ENCODE data around the gene DNHD1.
"Not testable (repeated sequence)": the region's sequence is repeated elsewhere in the genome, so short reads cannot be mapped to it uniquely, and the experiment has no call there.

The DNHD1 gene

DNA sequence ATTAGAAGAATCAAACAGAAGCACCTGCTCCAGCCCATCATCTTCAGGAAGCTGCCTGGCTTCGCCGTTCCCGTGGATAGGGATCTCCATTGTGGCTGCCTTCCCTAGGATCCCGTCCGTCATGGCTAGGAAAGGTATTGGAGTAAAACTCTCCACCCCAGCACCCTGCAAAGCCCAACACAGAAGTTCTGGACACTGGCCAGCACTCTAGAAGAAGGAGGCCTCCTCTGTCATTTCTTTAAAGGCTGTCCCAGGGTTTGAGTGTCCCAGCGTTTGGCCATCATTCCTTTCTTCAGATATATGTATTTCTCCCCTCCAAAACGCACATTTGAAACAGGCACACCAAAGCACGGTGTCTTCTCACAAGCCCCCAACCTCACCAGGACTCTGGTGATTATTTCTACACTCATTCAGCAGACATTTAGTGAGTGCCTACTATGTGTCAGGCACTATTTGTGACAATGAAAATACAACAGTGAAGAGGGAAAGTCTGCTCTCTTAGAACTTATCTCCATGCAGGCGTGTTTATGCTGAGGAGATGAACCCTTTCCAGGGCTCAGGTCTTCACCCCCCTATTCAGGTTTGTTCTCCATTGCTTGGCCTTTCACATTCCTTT, 16.7 kb upstream of the DNHD1 start:
- no peak for DNase-seq

DNA sequence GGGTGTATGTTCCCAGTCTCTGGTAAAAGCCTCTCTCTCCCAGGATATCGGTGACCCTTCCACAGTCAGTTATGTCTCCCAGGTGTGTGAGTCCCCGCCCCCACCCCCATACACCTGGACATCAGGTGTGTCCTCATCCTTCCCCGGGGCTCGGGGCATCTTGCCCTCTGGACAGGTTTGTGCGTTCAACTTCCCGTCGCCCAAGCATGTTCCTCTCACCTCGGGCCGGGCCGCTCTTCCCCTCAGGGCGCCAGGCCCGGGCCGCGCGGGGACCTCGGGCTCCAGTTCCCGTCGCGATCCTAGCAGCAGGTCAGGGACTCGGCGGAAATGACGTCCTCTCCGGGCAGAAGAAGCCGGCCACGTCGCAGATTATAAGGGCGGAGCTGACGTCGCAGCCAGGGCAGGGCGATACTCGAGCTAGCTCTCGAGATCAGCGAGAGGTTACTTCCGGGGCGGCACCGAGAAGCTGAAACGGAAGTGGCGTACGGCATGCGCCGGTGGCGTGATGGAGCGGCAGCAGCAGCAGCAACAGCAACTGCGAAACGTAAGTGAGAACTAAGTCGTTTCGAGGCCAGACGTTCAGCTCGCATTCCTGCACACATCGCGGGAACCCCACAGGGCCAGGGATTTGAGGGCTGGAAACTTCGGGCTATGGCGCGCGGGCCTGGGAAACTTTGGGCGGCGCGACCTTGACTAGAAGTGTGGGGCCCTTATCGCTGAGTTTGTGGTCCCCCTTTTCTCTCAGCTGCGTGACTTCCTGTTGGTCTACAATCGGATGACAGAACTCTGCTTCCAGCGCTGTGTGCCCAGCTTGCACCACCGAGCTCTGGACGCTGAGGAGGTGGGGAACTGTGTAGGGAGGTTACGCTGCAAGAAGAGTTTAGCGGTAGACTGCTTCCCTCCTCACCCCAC, 15.8 kb upstream of the DNHD1 start, which contains the start of the genes ARFIP2 and TIMM10B:
Gene ARFIP2 (minus strand): TSS at position 320 of the 912 bp plus-strand sequence. CDS start 910 bp downstream, outside the sequence.
Gene TIMM10B (plus strand): TSS at position 490 of the 912 bp plus-strand sequence. CDS start 16 bp downstream, at position 506.
- DNase-seq, result peak; percentile 94 to 98

DNA sequence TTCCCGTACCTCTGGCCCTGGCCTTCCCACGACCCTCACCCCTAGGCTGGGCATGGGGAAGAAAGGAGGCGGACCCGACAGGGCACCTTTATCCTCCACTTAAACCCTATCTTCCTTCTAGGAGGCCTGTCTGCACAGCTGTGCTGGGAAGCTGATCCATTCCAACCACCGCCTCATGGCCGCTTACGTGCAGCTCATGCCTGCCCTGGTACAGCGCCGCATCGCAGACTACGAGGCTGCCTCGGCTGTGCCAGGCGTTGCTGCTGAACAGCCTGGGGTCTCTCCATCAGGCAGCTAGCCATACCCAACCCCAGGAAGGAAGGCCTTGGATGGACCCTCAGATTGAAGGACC, 15.2 kb upstream of the DNHD1 start:
- no peak for DNase-seq

DNA sequence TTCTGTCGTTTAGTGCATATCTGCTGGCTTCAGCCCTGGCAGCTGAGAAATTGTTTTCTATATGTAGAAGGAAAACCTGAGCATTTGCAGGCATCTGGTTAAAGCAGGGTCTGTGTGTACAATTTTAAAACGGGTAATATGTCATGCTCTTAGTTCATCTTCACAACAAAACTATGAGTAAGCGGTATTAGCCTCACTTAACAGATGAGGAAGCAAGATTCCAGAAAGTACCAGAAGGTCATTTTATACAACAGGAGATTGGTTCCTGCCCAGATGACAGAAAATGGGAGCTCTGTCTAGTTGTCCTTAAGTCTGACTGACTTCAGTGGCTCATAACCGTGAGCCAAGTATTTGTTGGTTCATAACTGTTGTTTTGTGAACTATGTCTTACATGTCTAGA, 14.6 kb upstream of the DNHD1 start:
- DNase-seq, result no peak

DNA sequence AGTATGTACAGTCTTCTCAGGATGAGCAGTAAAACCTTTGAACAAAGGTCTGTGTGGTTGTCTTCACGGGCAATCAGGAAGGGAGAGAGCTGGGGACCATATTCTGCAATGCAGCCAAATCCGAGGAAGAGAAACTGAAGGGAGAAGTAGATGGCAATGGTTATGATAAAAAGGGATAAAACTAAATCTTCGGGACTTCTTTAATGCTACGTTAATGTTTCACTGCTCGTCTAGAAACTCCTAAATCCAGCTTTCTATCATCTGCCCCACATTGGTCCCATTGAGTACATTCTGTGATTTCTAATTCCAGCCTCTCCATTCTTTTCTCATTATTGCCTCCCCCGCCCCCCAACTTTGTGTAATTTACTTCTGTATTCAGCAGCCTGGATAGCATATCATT, 14.1 kb upstream of the DNHD1 start:
- DNase-seq, result no peak

DNA sequence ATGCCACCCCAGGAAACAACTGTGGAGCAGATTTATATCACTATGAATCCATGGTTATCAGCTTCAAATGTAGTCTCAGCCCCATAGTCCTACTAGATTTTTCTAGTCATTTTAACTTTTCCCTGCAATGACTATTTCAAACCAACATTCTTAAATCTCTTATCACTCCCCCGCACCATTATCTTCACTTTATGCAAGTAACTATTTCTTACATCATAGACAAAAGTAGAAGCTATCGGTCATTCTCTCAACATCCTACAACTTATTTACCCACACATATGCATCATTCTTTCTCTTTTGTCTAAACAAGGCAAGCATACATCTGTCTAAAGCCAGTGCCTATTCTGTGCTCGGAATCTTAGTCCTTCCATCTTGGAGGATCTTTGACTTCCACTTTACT, 11.4 kb upstream of the DNHD1 start:
- no peak for DNase-seq

DNA sequence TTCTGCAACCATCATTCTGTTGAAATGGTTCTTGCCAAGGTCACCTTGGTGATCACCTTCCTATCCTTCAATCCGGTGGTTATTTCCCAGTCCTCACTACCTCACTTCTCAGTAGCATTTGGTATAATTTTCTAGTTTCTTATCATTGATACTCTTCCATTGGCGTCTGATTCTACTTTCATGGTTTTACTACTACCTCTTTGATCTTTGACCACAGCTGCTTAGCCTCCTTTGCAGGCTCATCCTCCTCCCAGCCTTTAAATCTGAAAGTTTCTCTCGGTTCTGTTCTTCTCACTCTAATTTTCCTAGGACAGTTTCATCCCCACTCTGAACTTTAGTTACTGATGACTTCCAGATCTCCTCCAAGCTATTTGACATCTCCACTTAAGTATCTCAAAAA, 10.8 kb upstream of the DNHD1 start:
- DNase-seq, result no peak

DNA sequence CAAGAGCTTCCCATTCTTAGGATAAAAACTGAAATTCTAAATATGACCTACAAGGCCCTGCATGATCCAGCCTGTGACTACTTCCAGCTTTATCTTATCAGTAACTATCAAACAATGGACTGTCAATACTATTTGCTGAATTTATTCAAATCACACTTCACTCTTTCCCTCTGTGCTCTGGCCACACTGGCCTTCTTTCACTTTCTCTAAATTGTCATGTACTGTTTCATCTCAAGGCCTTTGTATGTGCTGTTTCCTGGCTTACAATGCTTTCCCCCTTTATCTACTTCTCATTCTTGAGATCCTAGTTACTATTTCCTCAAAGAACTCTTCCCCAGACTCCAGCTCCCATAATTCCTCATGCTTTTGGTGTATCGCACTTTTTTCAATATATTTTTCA, 10.1 kb upstream of the DNHD1 start:
- DNase-seq, result no peak

DNA sequence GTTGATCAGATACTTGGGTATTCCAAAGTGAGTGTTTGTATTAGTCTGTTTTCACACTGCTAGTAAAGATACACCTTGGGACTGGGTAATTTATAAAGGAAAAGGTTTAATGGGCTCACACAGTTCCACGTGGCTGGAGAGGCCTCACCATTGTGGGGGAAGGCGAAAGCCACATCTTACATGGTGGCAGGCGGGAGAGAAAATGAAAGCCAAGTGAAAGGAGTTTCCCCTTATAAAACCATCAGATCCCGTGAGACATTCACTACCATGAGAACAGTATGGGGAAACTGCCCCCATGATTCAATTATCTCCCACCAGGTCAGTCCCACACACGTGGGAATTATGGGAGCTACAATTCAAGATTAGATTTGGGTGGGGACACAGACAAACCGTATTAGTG, 8.7 kb upstream of the DNHD1 start:
- DNase-seq, result no peak

DNA sequence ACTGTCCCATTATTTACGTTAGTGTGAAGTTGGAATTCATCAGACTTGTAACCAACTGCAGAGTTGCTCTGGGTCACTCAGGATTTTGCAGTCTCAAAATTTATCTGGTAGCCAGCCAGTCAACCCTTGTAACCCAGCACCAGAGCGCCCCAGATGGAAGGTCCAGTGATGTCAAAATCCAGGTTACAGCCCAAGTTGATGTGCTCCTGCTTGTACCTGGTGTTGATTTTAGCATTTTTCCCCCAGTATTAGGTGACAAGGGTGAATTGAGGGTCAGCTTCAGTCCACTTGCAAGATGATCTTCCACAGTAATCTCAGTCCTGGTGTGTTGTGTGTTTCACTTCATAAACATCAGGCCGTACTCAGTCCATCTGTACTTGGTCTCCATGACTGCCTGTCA, 8.3 kb upstream of the DNHD1 start:
- DNase-seq, result no peak

DNA sequence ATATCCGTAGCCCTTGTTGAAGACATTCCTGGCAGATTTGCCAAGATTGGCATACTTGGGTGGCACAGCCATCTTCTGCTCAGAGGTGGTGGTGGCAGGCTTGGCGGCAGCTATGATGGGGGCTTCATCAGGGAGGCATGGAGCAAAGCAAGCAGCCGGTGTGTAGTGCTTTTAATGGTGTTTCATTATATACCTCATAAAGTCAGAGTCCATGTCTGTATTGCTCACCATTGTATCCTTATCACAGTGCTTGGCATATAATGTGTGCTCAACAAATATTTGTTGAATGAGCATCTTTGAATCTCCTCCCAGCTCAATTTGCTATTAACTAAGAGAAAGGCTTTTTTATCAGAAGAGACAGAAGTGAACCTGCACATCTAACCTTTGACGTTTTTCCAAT, 7.8 kb upstream of the DNHD1 start:
- no peak for DNase-seq

DNA sequence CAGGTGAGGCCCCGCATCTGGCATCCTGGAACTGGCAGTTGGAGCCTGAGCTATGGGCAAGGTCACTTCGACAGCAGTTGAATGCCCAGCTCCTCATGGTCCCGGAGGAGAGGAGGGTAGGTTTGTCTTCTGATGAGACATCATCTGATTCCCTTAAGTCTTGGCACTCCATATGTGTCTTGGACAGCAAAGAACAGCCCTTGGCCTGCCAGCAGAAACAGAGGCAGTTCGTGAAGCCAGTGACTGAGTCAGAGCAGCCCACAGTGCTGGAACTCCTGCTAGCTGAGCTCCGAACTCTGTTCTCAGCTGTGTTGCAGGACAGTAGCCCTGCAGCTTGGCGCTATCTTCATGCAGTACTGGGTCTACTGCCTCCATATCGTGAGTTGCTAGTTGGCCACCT, 1.0 kb downstream of the DNHD1 start:
- DNase-seq, result no peak

DNA sequence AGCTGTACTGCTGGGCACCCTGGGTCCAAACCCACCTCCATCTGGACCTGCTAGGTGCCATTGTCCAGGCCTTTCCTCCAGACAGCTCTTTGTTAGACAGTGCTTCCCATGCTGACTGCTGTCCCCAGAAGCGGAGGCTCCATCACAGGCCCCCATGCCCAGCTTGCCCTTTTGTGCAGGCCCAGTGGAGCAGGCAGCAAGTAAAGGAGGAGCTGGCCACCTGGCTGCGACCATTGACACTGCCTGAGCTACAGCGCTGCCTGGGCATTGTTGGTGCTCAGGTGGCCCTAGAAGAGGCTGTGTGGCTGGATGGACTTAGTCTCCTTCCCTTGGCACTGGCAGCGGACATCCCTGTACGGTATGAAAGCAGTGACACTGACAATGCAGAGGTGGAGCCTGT, 1.5 kb downstream of the DNHD1 start:
- no peak for DNase-seq

DNA sequence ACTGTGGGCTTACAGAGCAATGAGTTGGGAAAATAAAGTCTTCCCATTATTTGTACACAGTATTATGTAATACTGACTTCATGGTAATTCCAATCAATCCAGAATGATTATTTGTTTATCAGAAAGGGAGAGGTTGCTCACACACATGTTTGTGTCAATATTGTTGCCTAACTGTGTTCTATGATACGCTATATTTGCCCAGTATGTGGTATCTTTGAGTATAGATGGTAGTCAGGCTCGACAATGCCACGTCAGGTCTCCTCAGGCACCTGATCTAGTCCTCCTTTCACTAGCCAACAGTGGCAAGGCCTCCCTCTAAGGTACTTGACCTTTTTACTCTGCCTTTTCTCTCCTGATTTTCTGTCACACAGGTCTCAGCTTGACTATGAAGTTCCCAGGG, 5.3 kb downstream of the DNHD1 start:
- DNase-seq, result no peak

DNA sequence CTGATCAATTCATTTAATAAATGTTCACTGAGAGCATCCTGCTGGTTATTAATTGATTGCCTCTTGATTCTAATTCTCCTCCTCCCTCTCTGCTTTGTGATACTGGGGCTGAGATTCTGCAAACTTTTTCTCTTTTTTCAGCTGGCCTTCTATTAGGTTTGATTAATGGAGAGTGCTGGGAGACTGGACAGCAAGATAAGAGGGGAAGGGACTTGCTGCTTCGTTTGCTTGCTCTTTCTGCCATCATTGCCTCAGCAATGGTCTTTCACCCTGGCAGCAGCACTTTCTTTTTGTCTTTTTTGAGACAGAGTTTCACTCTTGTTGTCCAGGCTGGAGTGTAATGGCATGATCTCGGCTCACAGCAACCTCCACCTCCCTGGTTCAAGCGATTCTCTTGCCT, 7.1 kb downstream of the DNHD1 start:
- DNase-seq, result no peak

DNA sequence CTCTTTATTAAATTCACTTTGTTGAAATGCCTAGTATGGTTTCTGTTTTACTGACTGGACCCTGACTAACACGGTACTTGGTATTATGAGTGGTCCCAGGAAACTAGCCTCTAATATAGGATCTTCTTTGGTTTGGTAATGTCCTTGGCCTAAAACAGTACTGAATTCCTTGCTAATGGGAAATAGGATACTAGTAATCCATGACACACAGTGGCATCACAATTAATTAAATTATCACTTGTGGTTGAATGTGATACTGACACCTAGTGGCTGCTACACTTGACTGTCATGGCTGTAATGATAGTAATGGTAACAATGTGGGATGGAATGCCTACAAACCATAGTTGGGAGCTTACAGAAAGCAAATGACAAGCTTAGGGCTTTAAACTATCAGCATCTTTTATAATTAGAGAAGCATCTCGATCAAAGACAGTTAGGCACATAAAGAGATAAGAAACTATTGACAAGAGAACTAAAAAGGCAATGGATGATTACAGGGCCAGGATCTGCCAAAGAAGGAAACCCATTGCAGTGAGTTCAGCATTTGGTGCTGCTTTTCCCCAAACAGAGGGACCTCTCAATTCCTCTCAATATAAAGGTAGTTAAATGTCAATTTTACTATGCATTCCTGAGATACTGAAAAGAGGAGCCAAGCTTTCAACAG, 8.6 kb downstream of the DNHD1 start:
- peak; percentile 22 to 58 for DNase-seq

DNA sequence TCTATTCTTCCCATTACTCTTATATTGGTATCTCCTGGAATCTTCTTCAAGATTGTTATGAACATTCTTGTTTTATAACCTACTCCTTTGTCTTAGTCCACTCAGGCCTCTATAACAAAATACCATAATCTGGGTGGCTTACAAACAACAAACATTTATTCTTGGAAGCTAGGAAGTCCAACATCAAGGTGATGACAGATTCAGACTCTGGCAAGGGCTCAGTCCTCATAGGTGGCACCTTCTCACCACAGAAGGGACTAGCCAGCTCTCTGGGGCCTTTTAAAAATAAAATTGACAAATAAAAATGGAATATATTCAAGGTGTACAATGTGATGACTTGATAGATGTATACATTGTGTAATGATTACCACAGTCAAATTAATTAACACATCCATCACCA, 19.8 kb downstream of the DNHD1 start:
- no peak for DNase-seq

DNA sequence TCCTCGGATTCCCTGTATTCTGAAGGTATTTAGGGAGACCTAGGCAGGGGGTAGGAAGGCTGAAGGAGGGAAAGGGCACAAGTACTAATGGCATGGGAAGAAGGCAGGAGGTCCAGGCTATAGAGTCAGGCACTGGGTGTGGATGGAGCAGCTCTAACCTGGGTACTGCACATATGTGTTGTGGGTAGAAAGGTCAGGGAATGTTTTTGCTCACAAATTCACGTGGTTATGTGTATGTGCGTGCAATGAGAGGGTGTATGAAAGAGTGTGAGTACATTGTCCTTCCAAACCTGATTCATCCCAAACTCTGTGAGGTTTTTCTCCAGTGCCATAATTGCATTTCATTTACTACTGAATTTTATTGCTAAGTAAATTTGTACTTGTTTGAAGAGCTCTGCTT, 23.2 kb downstream of the DNHD1 start:
- DNase-seq, result no peak

DNA sequence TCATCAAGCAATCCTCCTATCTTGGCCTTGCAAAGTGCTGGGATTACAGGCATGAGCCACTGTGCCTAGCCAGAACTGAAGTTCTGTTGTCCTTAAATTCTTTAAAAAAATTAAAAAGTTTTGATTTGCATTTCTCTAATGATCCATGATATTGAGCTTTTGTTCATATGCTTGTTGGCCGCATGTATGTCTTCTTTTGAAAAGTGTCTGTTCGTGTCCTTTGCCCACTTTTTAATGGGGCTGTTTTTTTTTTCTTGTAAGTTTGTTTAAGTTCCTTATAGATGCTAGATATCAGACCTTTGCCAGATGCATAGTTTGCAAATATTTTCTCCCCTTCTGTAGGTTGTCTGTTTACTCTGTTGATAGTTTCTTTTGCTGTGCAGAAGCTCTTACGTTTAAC, 24.9 kb downstream of the DNHD1 start:
- not testable (repeated sequence) for DNase-seq

DNA sequence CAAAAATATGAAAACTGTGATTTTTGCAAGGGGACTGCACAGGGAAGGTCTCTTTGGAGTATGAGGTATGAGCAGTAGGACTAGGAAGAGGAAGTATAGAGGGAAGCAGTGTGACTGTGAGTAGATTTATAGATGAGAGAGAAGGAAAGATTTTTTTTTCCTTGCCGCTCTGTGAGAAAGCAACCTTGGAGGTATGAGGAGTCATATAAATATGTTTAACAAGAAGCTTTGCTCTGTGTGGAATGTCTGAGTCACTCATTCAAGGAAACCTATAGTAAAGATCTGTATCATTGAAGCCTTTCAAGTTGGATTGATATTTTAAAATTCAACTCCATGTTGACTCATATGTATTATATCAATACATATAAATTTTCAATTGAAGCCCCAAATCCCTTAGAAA, 26.2 kb downstream of the DNHD1 start:
- DNase-seq, result no peak

DNA sequence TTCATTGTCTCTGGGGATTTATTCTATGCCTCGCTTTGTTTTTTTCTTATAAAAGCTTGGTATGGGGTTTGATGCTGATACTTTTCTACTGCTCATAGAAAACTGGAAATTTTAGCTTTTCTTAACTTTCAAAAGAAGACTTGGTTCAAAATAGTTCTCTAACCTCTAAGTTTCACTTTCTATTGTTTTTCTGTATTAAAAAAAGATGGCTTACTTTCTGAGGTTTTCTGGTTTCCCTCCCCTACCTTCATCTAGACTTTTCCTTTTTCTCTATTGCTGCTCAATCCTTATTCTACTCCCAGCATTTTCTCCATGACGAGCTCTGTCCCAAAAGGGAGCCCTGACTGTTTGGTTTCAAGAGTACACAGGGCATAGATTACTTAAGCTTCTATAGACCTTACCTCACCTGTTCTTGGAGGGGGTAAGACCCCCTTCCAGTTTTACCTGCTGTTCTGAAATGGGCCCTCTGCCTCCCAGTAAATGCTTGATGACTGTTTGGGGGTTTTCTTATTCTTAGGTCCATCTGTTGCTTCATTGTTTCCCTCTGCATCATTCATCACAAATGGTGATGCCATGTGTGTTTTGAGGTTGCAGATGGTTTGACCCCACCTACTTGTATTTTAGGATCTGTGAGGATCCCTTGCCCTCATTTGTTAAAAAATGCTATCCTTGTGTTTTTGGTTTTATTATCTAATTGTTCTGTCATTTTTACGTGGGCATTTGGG, 29.5 kb downstream of the DNHD1 start:
- DNase-seq, result no peak

DNA sequence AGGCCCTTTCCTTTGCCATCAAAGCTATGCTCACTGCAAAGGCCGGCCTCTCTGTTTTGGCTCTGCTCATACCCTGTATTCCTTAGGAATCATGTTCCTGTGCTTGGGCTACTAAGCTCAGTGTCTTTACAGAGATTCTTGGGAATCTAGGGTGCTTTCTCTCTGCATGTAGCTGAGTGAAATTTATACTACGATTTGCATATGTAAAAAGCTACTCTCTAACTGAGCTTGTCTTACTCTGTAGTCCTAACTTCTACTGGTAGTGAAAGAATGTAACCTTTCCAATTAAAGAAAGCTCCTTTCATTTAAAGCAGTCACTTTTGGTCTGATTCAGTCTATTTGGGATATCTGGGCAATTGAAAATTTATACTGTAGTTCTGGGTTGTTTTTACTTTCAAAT, 32.2 kb downstream of the DNHD1 start:
- no peak for DNase-seq

DNA sequence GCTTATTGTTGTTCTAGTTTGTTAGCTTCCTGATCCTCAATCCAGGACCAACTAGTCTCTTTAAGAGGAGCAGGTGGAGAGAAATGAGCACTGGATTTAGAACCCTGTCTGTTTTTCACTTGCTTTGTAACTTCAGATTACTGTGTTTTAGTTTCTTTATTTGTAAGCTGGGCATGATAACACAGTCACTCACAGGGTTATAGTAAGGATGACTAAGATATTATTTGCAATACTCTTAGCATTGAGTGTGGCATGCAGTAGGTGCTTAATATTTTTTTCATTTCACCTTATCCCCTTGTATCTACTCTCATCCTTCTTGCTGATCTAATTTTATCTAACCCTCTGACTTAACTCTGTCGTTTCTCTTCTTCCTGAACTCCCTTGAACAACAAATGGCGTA, 33.8 kb downstream of the DNHD1 start:
- DNase-seq, result no peak

Data from NCI-H446 (cell line).